Sigmoid colon (tissue), 7 donors: ENCODE measurements around the gene TOMM40. TPM values are rescaled to one million over a fixed set of nuclear protein-coding genes. Genes with fewer than 3 reads are reported as not detected.
"Not testable (repeated sequence)": the region's sequence is repeated elsewhere in the genome, so short reads cannot be mapped to it uniquely, and the experiment has no call there.

Experiments
- DNase-seq: peaks from one replicate; pipeline ENCODE4 v3.0.0-alpha.2; 2019
- H3K27ac ChIP-seq, 4 donors: fragments of 200-600 bp; sonication (generic); one replicate each; pipeline ENCODE4 v1.5.1; 2016 to 2019; ENCODE audit warnings: mild to moderate bottlenecking in 1 of 4
- H3K27me3 ChIP-seq, 3 donors: fragments of 200-600 bp; sonication (generic); one replicate each; pipeline ENCODE4 v1.5.1; 2019; ENCODE audit warnings: mild to moderate bottlenecking in 1 of 3
- H3K36me3 ChIP-seq, 4 donors: fragments of 200-600 bp; sonication (generic); one replicate each; pipeline ENCODE4 v1.5.1; 2016 to 2019
- H3K4me1 ChIP-seq, 4 donors: fragments of 200-600 bp; sonication (generic); one replicate each; pipeline ENCODE4 v1.5.1; 2017 to 2019
- H3K4me3 ChIP-seq, 4 donors: fragments of 200-600 bp; sonication (generic); one replicate each; pipeline ENCODE4 v1.5.1; 2017 to 2019; ENCODE audit warnings: mild to moderate bottlenecking in 2 of 4, moderate library complexity in 1 of 4
- H3K9me3 ChIP-seq, 4 donors: fragments of 200-600 bp in 3 of 4; sonication (generic) in 3 of 4; one replicate each; pipeline versions ENCODE4 v1.5.1 to v1.6.1; 2013 to 2019
- CTCF ChIP-seq, 4 experiments: fragments of 450-650 bp in 3 of 4; fragments of 200-600 bp in 1 of 4; IDR thresholded peaks; one replicate each; pipeline ENCODE4 v1.5.1; 2016 to 2019; ENCODE audit warnings: antibody characterized with exemption in 4 of 4, mild to moderate bottlenecking in 3 of 4, moderate library complexity in 2 of 4
- EP300 ChIP-seq, 4 donors: sonication (generic); formaldehyde crosslinking; IDR thresholded peaks; one replicate each; pipeline ENCODE4 v1.6.1; 2017; ENCODE audit warnings: antibody characterized with exemption in 4 of 4
- POLR2A ChIP-seq, 2 donors: fragments of 450-650 bp; IDR thresholded peaks; one replicate each; pipeline ENCODE4 v1.6.1; 2016; ENCODE audit warnings: antibody characterized with exemption in 2 of 2, mild to moderate bottlenecking in 2 of 2, moderate library complexity in 2 of 2
- POLR2AphosphoS5 ChIP-seq, 4 donors: sonication (generic); formaldehyde crosslinking; IDR thresholded peaks; one replicate each; pipeline ENCODE4 v1.6.1; 2017; ENCODE audit warnings: antibody characterized with exemption in 4 of 4
- WGBS, 2 donors: extraction: QIAGEN DNeasy Blood & Tissue Kit; methylation state at CpG; one replicate each; pipeline ENCODE4 v1.1.7; 2013; 5-methylcytosine and 5-hydroxymethylcytosine counted together
- intact Hi-C: fragments of 100-400 bp; cut with DNase I; formaldehyde crosslinking; loops from one replicate; pipeline ENCODE4 v1.15.1; 2023
- polyA plus RNA-seq, 3 donors: library from polyadenylated mRNA; stranded (reverse); fragments of 200-250 nt; gene quantifications; one replicate each; pipeline ENCODE4 v1.2.3, GENCODE V29; 2013
- total RNA-seq, 4 donors: library from RNA; depleted of rRNA; stranded (reverse); fragments of >200 nt; gene quantifications; one replicate each; pipeline ENCODE4 v1.1.0, GENCODE V29; 2016
- donor health status: healthy with polysubstance abuse.
- donor health status: Bipolar disorder and iron deficiency.
- donor health status: healthy.

Gene TOMM40
- total and polyA plus RNA-seq, 7 donors: 21.6 to 76.8 (median 32.4) TPM

- no peak for DNase-seq
- 88 to 96% methylated on average over 5 of the region's 5 CpGs for WGBS, 2 donors
- Histone ChIP-seq H3K4me3 (no peak overlapping the region), H3K27ac (no peak overlapping the region), H3K4me1 (peaks cover 0 to 23% (median 15%) of the 10 kb centered on the region in 4 donors), H3K36me3 (no peaks in the 10 kb centered on the region), H3K9me3 (no peaks in the 10 kb centered on the region), H3K27me3 (peaks cover 9 to 30% (median 21%) of the 10 kb centered on the region in 3 donors)
- intact Hi-C loops: no loop called here
- no peak for TF ChIP-seq POLR2AphosphoS5 (IDR thresholded peaks at IDR 0.05)
- TF ChIP-seq POLR2A (IDR thresholded peaks at IDR 0.05): no peak
- TF ChIP-seq EP300 (IDR thresholded peaks at IDR 0.05): no peak
- no peak for TF ChIP-seq CTCF (IDR thresholded peaks at IDR 0.05)
Observed at GRCh38 chr19:44909775-44910174, 18.7 kb downstream of the TOMM40 start.

GRCh38 chr19:44911896-44912295 is 20.8 kb downstream of the TOMM40 start:
- H3K27me3 ChIP-seq, H3K27ac ChIP-seq, intact Hi-C loops, H3K36me3 ChIP-seq, DNase-seq, H3K4me3 ChIP-seq, H3K9me3 ChIP-seq: not testable (repeated sequence)
- peaks cover 0 to 20% (median 16%) of the 10 kb centered on the region in 4 donors for H3K4me1 ChIP-seq
- 86 to 90% methylated on average over 6 of the region's 6 CpGs for WGBS, 2 donors

GRCh38 chr19:44912854-44913253 is 21.8 kb downstream of the TOMM40 start:
- peak; percentile 79 for DNase-seq
- Histone ChIP-seq H3K27me3 (no peaks in the 10 kb centered on the region), H3K9me3 (no peaks in the 10 kb centered on the region), H3K4me1 (peaks cover 0 to 20% (median 16%) of the 10 kb centered on the region in 4 donors), H3K4me3 (no peak overlapping the region), H3K36me3 (no peaks in the 10 kb centered on the region), H3K27ac (no peak overlapping the region)
- no peak for TF ChIP-seq CTCF (IDR thresholded peaks at IDR 0.05)
- no peak for TF ChIP-seq EP300 (IDR thresholded peaks at IDR 0.05)
- TF ChIP-seq POLR2A (IDR thresholded peaks at IDR 0.05): no peak
- TF ChIP-seq POLR2AphosphoS5 (IDR thresholded peaks at IDR 0.05): no peak
- intact Hi-C loops: no loop called here
- 67 to 72% methylated on average over 6 of the region's 6 CpGs for WGBS, 2 donors

- H3K27me3 ChIP-seq, DNase-seq, H3K4me3 ChIP-seq, H3K36me3 ChIP-seq, intact Hi-C loops, H3K9me3 ChIP-seq, H3K27ac ChIP-seq: not testable (repeated sequence)
- WGBS, 2 donors: 41 to 56% methylated on average over 23 of the region's 23 CpGs
- H3K4me1 ChIP-seq: peaks cover 0 to 20% (median 16%) of the 10 kb centered on the region in 4 donors
Observed at GRCh38 chr19:44913512-44914432, 22.7 kb downstream of the TOMM40 start.

- H3K4me3 ChIP-seq: peak within 1 kb of the TSS; percentile 24 to 51 (median 47)
Observed at GRCh38 chr19:44914433-44915206, 23.6 kb downstream of the TOMM40 start, which contains the start of gene APOC1. Gene APOC1, plus strand, starts transcription at chr19:44914608. Its CDS starts 284 bp downstream, at chr19:44914892.

GRCh38 chr19:44924243-44924725 is 33.2 kb downstream of the TOMM40 start:
- WGBS, 2 donors: 69 to 75% methylated on average over 8 of the region's 8 CpGs

More at GRCh38 chr19:44914433-44915206, 23.6 kb downstream of the TOMM40 start, which contains the start of gene APOC1:
- H3K36me3 ChIP-seq, H3K27me3 ChIP-seq, H3K9me3 ChIP-seq, intact Hi-C loops: not testable (repeated sequence)
- peaks cover 0 to 20% (median 16%) of the 10 kb centered on the region in 4 donors for H3K4me1 ChIP-seq
- H3K27ac ChIP-seq: peak within 1 kb of the TSS in 2 of 4 donors; percentile 32 to 34
- DNase-seq: peak; percentile 93
- 5 to 6% methylated on average over 27 to 28 of the region's 28 CpGs for WGBS, 2 donors

More at GRCh38 chr19:44924243-44924725, 33.2 kb downstream of the TOMM40 start:
- Histone ChIP-seq H3K4me1 (peaks cover 0 to 13% (median 9%) of the 10 kb centered on the region in 4 donors), H3K36me3 (no peaks in the 10 kb centered on the region), H3K4me3 (no peak overlapping the region), H3K27me3 (no peaks in the 10 kb centered on the region), H3K27ac (peak overlapping the region in 2 of 4 donors; percentile 14 to 55), H3K9me3 (no peaks in the 10 kb centered on the region)
- TF ChIP-seq POLR2A (IDR thresholded peaks at IDR 0.05) (no peak), POLR2AphosphoS5 (IDR thresholded peaks at IDR 0.05) (no peak), EP300 (IDR thresholded peaks at IDR 0.05) (no peak), CTCF (IDR thresholded peaks at IDR 0.05) (no peak)
- intact Hi-C loops: no loop called here
- DNase-seq: no peak
